Pancreas (tissue), 10 donors: Measurements from ENCODE around the gene RPGRIP1L. TPM values are rescaled to one million over a fixed set of nuclear protein-coding genes. Genes with fewer than 3 reads are reported as not detected.

Experiments used
- ATAC-seq, 4 donors: fragments of 200-7000 bp; cut with Tn5 transposase; one replicate each; pipeline versions ENCODE4 v1.8.0 to v1.9.1; 2020; ENCODE audit warnings: mild to moderate bottlenecking in 4 of 4, moderate library complexity in 4 of 4
- DNase-seq, 6 donors: peaks; one replicate each; pipeline ENCODE4 v3.0.0-alpha.2; 2020
- FAIRE-seq: peaks from 2 replicates; lab custom pipeline; 2012; peaks lifted over from hg19 to GRCh38; lab: Jason Lieb, UNC
- H3K27ac ChIP-seq, 4 donors: fragments of 200-600 bp; sonication (generic); 1 replicate in 3 of 4; 2 replicates in 1 of 4; pipeline versions ENCODE4 v1.5.0 to v1.8.0; 2020
- H3K27me3 ChIP-seq, 4 donors: fragments of 200-600 bp; one replicate each; pipeline ENCODE4 v1.8.0; 2021
- H3K36me3 ChIP-seq, 3 donors: fragments of 200-600 bp; sonication (generic) in 1 of 3; one replicate each; pipeline versions ENCODE4 v1.5.0 to v1.8.0; 2020 to 2021
- H3K4me1 ChIP-seq, 3 donors: fragments of 200-600 bp; one replicate each; pipeline ENCODE4 v1.8.0; 2021
- H3K4me3 ChIP-seq, 4 donors: fragments of 200-600 bp; sonication (generic) in 2 of 4; one replicate each; pipeline versions ENCODE4 v1.5.0 to v1.8.0; 2020 to 2021
- H3K9me3 ChIP-seq, 4 donors: fragments of 200-600 bp; one replicate each; pipeline ENCODE4 v1.8.0; 2021
- CTCF ChIP-seq, 4 donors: fragments of 200-600 bp; sonication (generic) in 3 of 4; IDR thresholded peaks; one replicate each; pipeline versions ENCODE4 v1.5.0 to v1.8.0; 2021; ENCODE audit warnings: antibody characterized with exemption in 4 of 4
- WGBS, 2 donors: extraction: QIAGEN DNeasy Blood & Tissue Kit; methylation state at CpG; one replicate each; pipeline ENCODE4 v1.1.7; 2013; 5-methylcytosine and 5-hydroxymethylcytosine counted together
- intact Hi-C, 3 donors: fragments of 100-400 bp; cut with DNase I; formaldehyde crosslinking; loops; one replicate each; pipeline versions ENCODE4 v1.11.1 to v1.14.2; 2022
- polyA plus RNA-seq, 2 donors: library from polyadenylated mRNA; stranded (reverse); fragments of 200-250 nt; gene quantifications; one replicate each; pipeline ENCODE4 v1.2.3, GENCODE V29; 2013
- total RNA-seq, 6 donors: library from RNA; stranded (reverse); fragmentation: NEBNext Ultra II Directional in 4 of 6; extraction: Animal tissue kit (Norgen Biotek cat#: 25700) in 4 of 6; gene quantifications; one replicate each; pipeline versions ENCODE4 v1.2.1 to v1.2.4, GENCODE V29; 2021 to 2023
- donor health status: healthy with polysubstance abuse.
- donor health status: DM: no; HTN: no; CAD: no; lungs with moderate emphysema.
- donor health status: DM: no; HTN: no; CAD: no.
- donor health status: control.
- donor health status: control.
- donor health status: Bipolar disorder and iron deficiency.
- donor health status: DM: yes; HTN: yes; CAD: no.
- donor health status: DM: no; HTN: no; CAD: no.
- donor health status: DM: no; HTN: no; CAD: no.
- donor health status: DM: yes; HTN: yes; CAD: no.

RPGRIP1L gene
- total and polyA plus RNA-seq, 8 donors: 1.1 to 5.2 (median 1.9) TPM

GRCh38 chr16:53563426-53563825 is 140.2 kb downstream of the RPGRIP1L start:
- Histone ChIP-seq H3K36me3 (no peaks in the 10 kb centered on the region), H3K27ac (no peak overlapping the region), H3K4me3 (no peak overlapping the region), H3K4me1 (no peaks in the 10 kb centered on the region), H3K27me3 (no peaks in the 10 kb centered on the region), H3K9me3 (no peaks in the 10 kb centered on the region)
- TF ChIP-seq CTCF (IDR thresholded peaks at IDR 0.05): no peak
- 67 to 79% methylated on average over 4 of the region's 4 CpGs for WGBS, 2 donors
- FAIRE-seq (no peak), ATAC-seq (no peak), DNase-seq (no peak)
- intact Hi-C loops: no loop called here

- H3K27ac ChIP-seq: no peak overlapping the region
- intact Hi-C loops: no loop called here
- DNase-seq (no peak), ATAC-seq (no peak), FAIRE-seq (no peak)
- no peaks in the 10 kb centered on the region for H3K9me3 ChIP-seq
- H3K36me3 ChIP-seq: no peaks in the 10 kb centered on the region
- no peaks in the 10 kb centered on the region for H3K4me1 ChIP-seq
- 73 to 83% methylated on average over 5 of the region's 5 CpGs for WGBS, 2 donors
- no peak overlapping the region for H3K4me3 ChIP-seq
- no peaks in the 10 kb centered on the region for H3K27me3 ChIP-seq
- no peak for TF ChIP-seq CTCF (IDR thresholded peaks at IDR 0.05)
These were observed 142.4 kb downstream of the RPGRIP1L start for GRCh38 chr16:53561101-53561888.

DNA sequence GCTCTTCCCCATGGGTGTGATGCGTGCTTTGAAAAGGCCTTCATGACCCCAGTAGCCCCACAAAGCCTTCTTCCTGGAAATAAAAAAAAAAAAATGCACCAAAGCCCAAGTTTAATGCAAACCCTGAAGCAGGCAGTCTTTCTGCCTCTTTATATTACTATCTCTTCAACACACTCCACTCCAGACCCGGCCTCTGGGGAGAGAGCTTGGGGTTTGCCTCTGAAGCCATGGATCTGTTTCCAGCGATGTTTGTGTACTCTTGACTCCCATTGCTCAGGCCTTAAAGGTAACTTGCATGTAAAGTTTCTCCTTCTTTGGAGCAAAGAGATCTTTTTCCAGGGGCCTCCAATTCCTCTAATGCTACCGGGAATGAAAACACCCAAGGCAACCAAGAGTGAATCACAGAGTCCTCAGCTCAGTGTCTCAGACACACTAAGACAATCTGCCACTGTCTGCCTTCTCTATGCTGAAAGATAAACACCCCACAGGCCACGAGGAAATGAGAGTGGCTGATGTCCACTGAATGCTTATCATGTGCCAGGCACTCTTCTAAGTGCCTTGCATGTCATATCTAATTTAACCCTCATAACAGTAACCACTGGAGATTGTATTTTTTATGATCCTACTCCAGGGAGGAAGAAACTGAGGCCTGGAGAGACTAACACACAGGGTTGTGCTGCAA is 144.2 kb downstream of the RPGRIP1L start:
- H3K36me3 ChIP-seq: no peaks in the 10 kb centered on the region
- intact Hi-C loops: no loop called here
- H3K9me3 ChIP-seq: no peaks in the 10 kb centered on the region
- H3K27me3 ChIP-seq: no peaks in the 10 kb centered on the region
- FAIRE-seq: no peak
- DNase-seq: no peak
- no peak overlapping the region for H3K4me3 ChIP-seq
- no peak for ATAC-seq
- 80 to 83% methylated on average over 5 of the region's 5 CpGs for WGBS, 2 donors
- no peak overlapping the region for H3K27ac ChIP-seq
- H3K4me1 ChIP-seq: no peaks in the 10 kb centered on the region
- no peak for TF ChIP-seq CTCF (IDR thresholded peaks at IDR 0.05)

- H3K27me3 ChIP-seq: no peaks in the 10 kb centered on the region
- no peak for TF ChIP-seq CTCF (IDR thresholded peaks at IDR 0.05)
- no peak overlapping the region for H3K27ac ChIP-seq
- H3K9me3 ChIP-seq: no peaks in the 10 kb centered on the region
- no peaks in the 10 kb centered on the region for H3K36me3 ChIP-seq
- intact Hi-C loops: no loop called here
- no peak overlapping the region for H3K4me3 ChIP-seq
- 91 to 93% methylated on average over 5 of the region's 5 CpGs for WGBS, 2 donors
- no peak for DNase-seq
- FAIRE-seq: no peak
- no peak for ATAC-seq
- no peaks in the 10 kb centered on the region for H3K4me1 ChIP-seq
These were observed 144.9 kb downstream of the RPGRIP1L start for GRCh38 chr16:53558710-53559109.

- WGBS, 2 donors: 85% methylated on average over 8 of the region's 8 CpGs
These were observed 147.1 kb downstream of the RPGRIP1L start for GRCh38 chr16:53556521-53556920.

More at GRCh38 chr16:53556521-53556920, 147.1 kb downstream of the RPGRIP1L start:
- H3K36me3 ChIP-seq: no peaks in the 10 kb centered on the region
- H3K4me1 ChIP-seq: no peaks in the 10 kb centered on the region
- TF ChIP-seq CTCF (IDR thresholded peaks at IDR 0.05): no peak
- FAIRE-seq (no peak), ATAC-seq (peak in 2 of 4 donors; percentile 36 to 75), DNase-seq (no peak)
- no peaks in the 10 kb centered on the region for H3K9me3 ChIP-seq
- intact Hi-C loops: no loop called here
- no peak overlapping the region for H3K27ac ChIP-seq
- H3K27me3 ChIP-seq: no peaks in the 10 kb centered on the region
- no peak overlapping the region for H3K4me3 ChIP-seq
